SK-N-SH treated with all-trans-retinoic acid at 6 μM for 48 hours (cell line): Measurements from ENCODE around the gene ANKS1A.

ENCODE experiments used
- ATAC-seq: fragments of 200-7000 bp; cut with Tn5 transposase; 3 replicates; pipeline ENCODE4 v1.9.1; 2020; ENCODE audit warnings: mild to moderate bottlenecking, moderate library complexity
- ARNTL ChIP-seq: fragments of 450-650 bp; formaldehyde crosslinking; IDR thresholded peaks from 2 replicates; pipeline ENCODE4 v1.5.0; 2020; ENCODE audit warnings: low read depth, mild to moderate bottlenecking, moderate library complexity, borderline replicate concordance
- BACH2 ChIP-seq: fragments of 250-450 bp; sonication (Bioruptor Pico); IDR thresholded peaks from 2 replicates; pipeline ENCODE4 v1.9.0; 2021; ENCODE audit warnings: mild to moderate bottlenecking, borderline replicate concordance
- CSDC2 ChIP-seq: fragments of 250-450 bp; sonication (Bioruptor Pico); IDR thresholded peaks from 2 replicates; pipeline ENCODE4 v1.5.0; 2020; ENCODE audit warnings: mild to moderate bottlenecking, moderate library complexity
- ESRRG ChIP-seq: fragments of 250-450 bp; sonication (Bioruptor Pico); IDR thresholded peaks from 2 replicates; pipeline ENCODE4 v1.6.1; 2021; ENCODE audit warnings: mild to moderate bottlenecking
- GLIS3 ChIP-seq: fragments of 250-450 bp; sonication (Bioruptor Pico); IDR thresholded peaks from 2 replicates; pipeline ENCODE4 v1.5.0; 2020; ENCODE audit warnings: mild to moderate bottlenecking, moderate library complexity
- ISL1 ChIP-seq: fragments of 250-450 bp; sonication (Bioruptor Pico); IDR thresholded peaks from 2 replicates; pipeline ENCODE4 v2.1.2; 2022; ENCODE audit warnings: mild to moderate bottlenecking, moderate library complexity
- OSR1 ChIP-seq: fragments of 250-450 bp; sonication (Bioruptor Pico); IDR thresholded peaks from 2 replicates; pipeline ENCODE4 v1.8.0; 2022; ENCODE audit warnings: moderate library complexity, mild to moderate bottlenecking, inconsistent platforms
- PPARA ChIP-seq: fragments of 250-450 bp; sonication (Bioruptor Pico); IDR thresholded peaks from 2 replicates; pipeline ENCODE4 v1.5.0; 2020; ENCODE audit warnings: mild to moderate bottlenecking, borderline replicate concordance
- RARB ChIP-seq: fragments of 250-450 bp; sonication (Bioruptor Pico); IDR thresholded peaks from 2 replicates; pipeline ENCODE4 v1.8.0; 2021; ENCODE audit warnings: mild to moderate bottlenecking, moderate library complexity
- SNAI2 ChIP-seq: fragments of 250-450 bp; sonication (Bioruptor Pico); IDR thresholded peaks from 2 replicates; pipeline ENCODE4 v1.5.0; 2020; ENCODE audit warnings: mild to moderate bottlenecking, moderate library complexity
- TCF4 ChIP-seq: fragments of 250-450 bp; sonication (Bioruptor Pico); IDR thresholded peaks from 2 replicates; pipeline ENCODE4 v1.8.0; 2021; ENCODE audit warnings: mild to moderate bottlenecking, moderate library complexity, borderline replicate concordance
- TOX ChIP-seq: fragments of 250-450 bp; sonication (Bioruptor Pico); IDR thresholded peaks from 2 replicates; pipeline ENCODE4 v1.8.0; 2021; ENCODE audit warnings: mild to moderate bottlenecking, moderate library complexity, borderline replicate concordance
- ZC3H10 ChIP-seq: fragments of 250-450 bp; sonication (Bioruptor Pico); IDR thresholded peaks from 2 replicates; pipeline ENCODE4 v1.5.1; 2021; ENCODE audit warnings: mild to moderate bottlenecking, moderate library complexity
- ZFP3 ChIP-seq: fragments of 250-450 bp; sonication (Bioruptor Pico); IDR thresholded peaks from 2 replicates; pipeline ENCODE4 v1.5.0; 2020; ENCODE audit warnings: mild to moderate bottlenecking, moderate library complexity
- ZFP30 ChIP-seq: fragments of 450-650 bp; formaldehyde crosslinking; IDR thresholded peaks from 2 replicates; pipeline ENCODE4 v1.5.0; 2022; ENCODE audit warnings: mild to moderate bottlenecking, moderate library complexity
- ZNF565 ChIP-seq: fragments of 450-650 bp; formaldehyde crosslinking; conservative IDR thresholded peaks from 2 replicates; pipeline ENCODE4 v1.5.0; 2020; ENCODE audit warnings: low read depth, mild to moderate bottlenecking, moderate library complexity
- ZNF70 ChIP-seq: fragments of 450-650 bp; formaldehyde crosslinking; IDR thresholded peaks from 2 replicates; pipeline ENCODE4 v1.5.0; 2020; ENCODE audit warnings: mild to moderate bottlenecking, moderate library complexity
- ZNF8 ChIP-seq: fragments of 450-650 bp; formaldehyde crosslinking; IDR thresholded peaks from 2 replicates; pipeline ENCODE4 v1.5.0; 2020; ENCODE audit warnings: mild to moderate bottlenecking, moderate library complexity
- TF ChIP-seq, protein P1 (sequence below): fragments of 250-450 bp; sonication (Bioruptor Pico); IDR thresholded peaks from 2 replicates; pipeline ENCODE4 v1.8.0; 2021; ENCODE audit warnings: low read depth, mild to moderate bottlenecking, moderate library complexity, borderline replicate concordance
- TF ChIP-seq, protein P2 (sequence below): fragments of 250-450 bp; sonication (Bioruptor Pico); IDR thresholded peaks from 2 replicates; pipeline ENCODE4 v1.8.0; 2020; ENCODE audit warnings: mild to moderate bottlenecking, moderate library complexity, borderline replicate concordance
- TF ChIP-seq, protein P3 (sequence below): fragments of 250-450 bp; sonication (Bioruptor Pico); IDR thresholded peaks from 2 replicates; pipeline ENCODE4 v1.5.1; 2021; ENCODE audit warnings: mild to moderate bottlenecking, moderate library complexity
- TF ChIP-seq, protein P4 (sequence below): fragments of 250-450 bp; sonication (Bioruptor Pico); IDR thresholded peaks from 2 replicates; pipeline ENCODE4 v1.5.1; 2020; ENCODE audit warnings: low read depth, mild to moderate bottlenecking, moderate library complexity
- TF ChIP-seq, protein P5 (sequence below): fragments of 250-450 bp; sonication (Bioruptor Pico); IDR thresholded peaks from 2 replicates; pipeline ENCODE4 v1.5.0; 2020; ENCODE audit warnings: mild to moderate bottlenecking, moderate library complexity

Gene ANKS1A

DNA sequence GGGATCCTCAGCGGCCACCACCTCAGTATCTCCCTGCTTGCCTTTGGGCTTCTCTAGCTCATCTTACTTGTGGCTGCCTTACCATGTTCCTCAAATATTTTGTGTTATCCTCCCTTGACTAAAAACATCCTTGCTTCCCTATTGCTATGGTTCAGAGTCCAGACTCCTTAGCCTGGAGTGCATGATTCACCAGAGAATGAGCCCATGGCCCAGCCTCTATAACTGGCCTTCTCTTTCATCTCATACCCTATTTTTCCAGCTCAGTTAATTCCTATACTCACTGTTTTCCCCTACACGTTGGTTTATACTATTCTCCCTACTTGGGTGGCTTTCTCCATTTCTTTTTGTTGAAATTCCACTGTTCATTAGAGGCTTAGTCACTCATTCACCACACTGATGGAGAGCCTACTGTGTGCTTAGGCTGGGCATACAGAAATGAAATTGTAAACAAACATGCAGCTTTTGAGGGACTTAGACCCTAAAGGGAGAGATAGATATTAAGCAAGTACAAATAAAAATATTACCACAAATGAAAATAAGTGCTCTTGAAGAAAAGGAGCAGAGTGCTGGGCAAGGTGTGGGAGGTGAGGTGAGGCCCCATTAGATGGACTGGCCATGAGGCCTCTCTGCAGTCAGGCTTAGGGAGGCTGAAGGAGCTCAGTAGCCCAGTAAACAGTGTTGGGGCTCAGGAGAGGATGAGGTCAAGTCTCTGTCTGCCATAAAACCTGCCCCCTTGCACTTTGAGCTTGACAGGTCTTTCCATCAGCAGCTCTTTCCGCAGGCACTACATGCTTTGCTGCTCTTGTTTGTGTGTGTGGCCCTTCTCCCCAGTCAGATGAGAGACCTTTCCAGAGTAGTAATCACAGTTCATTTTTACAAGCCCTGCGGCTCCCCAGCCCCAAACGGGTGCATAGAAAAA is 142.8 kb downstream of the ANKS1A start:
- no peak for TF ChIP-seq SNAI2
- TF ChIP-seq, protein P1, sequence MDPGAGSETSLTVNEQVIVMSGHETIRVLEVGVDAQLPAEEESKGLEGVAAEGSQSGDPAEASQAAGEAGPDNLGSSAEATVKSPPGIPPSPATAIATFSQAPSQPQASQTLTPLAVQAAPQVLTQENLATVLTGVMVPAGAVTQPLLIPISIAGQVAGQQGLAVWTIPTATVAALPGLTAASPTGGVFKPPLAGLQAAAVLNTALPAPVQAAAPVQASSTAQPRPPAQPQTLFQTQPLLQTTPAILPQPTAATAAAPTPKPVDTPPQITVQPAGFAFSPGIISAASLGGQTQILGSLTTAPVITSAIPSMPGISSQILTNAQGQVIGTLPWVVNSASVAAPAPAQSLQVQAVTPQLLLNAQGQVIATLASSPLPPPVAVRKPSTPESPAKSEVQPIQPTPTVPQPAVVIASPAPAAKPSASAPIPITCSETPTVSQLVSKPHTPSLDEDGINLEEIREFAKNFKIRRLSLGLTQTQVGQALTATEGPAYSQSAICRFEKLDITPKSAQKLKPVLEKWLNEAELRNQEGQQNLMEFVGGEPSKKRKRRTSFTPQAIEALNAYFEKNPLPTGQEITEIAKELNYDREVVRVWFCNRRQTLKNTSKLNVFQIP, result no peak
- no peak for TF ChIP-seq TOX (CRISPR knock-in tag)
- TF ChIP-seq CSDC2, result no peak
- no peak for TF ChIP-seq ZFP3
- no peak for TF ChIP-seq ESRRG (CRISPR knock-in tag)
- no peak for TF ChIP-seq ZFP30 (CRISPR knock-in tag)
- TF ChIP-seq BACH2, result no peak
- TF ChIP-seq ZNF8, result no peak
- TF ChIP-seq PPARA (CRISPR knock-in tag), result no peak
- no peak for TF ChIP-seq GLIS3 (CRISPR knock-in tag)
- TF ChIP-seq ARNTL (CRISPR knock-in tag), result no peak
- TF ChIP-seq, protein P2, sequence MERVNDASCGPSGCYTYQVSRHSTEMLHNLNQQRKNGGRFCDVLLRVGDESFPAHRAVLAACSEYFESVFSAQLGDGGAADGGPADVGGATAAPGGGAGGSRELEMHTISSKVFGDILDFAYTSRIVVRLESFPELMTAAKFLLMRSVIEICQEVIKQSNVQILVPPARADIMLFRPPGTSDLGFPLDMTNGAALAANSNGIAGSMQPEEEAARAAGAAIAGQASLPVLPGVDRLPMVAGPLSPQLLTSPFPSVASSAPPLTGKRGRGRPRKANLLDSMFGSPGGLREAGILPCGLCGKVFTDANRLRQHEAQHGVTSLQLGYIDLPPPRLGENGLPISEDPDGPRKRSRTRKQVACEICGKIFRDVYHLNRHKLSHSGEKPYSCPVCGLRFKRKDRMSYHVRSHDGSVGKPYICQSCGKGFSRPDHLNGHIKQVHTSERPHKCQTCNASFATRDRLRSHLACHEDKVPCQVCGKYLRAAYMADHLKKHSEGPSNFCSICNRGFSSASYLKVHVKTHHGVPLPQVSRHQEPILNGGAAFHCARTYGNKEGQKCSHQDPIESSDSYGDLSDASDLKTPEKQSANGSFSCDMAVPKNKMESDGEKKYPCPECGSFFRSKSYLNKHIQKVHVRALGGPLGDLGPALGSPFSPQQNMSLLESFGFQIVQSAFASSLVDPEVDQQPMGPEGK (CRISPR knock-in tag), result no peak
- TF ChIP-seq, protein P3, sequence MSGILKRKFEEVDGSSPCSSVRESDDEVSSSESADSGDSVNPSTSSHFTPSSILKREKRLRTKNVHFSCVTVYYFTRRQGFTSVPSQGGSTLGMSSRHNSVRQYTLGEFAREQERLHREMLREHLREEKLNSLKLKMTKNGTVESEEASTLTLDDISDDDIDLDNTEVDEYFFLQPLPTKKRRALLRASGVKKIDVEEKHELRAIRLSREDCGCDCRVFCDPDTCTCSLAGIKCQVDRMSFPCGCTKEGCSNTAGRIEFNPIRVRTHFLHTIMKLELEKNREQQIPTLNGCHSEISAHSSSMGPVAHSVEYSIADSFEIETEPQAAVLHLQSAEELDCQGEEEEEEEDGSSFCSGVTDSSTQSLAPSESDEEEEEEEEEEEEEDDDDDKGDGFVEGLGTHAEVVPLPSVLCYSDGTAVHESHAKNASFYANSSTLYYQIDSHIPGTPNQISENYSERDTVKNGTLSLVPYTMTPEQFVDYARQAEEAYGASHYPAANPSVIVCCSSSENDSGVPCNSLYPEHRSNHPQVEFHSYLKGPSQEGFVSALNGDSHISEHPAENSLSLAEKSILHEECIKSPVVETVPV, result no peak
- no peak for TF ChIP-seq RARB (CRISPR knock-in tag)
- TF ChIP-seq ZNF565 (CRISPR knock-in tag), result no peak
- TF ChIP-seq ZC3H10, result no peak
- TF ChIP-seq, protein P4, sequence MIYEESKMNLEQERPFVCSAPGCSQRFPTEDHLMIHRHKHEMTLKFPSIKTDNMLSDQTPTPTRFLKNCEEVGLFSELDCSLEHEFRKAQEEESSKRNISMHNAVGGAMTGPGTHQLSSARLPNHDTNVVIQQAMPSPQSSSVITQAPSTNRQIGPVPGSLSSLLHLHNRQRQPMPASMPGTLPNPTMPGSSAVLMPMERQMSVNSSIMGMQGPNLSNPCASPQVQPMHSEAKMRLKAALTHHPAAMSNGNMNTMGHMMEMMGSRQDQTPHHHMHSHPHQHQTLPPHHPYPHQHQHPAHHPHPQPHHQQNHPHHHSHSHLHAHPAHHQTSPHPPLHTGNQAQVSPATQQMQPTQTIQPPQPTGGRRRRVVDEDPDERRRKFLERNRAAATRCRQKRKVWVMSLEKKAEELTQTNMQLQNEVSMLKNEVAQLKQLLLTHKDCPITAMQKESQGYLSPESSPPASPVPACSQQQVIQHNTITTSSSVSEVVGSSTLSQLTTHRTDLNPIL (CRISPR knock-in tag), result no peak
- no peak for TF ChIP-seq TCF4
- no peak for ATAC-seq

DNA sequence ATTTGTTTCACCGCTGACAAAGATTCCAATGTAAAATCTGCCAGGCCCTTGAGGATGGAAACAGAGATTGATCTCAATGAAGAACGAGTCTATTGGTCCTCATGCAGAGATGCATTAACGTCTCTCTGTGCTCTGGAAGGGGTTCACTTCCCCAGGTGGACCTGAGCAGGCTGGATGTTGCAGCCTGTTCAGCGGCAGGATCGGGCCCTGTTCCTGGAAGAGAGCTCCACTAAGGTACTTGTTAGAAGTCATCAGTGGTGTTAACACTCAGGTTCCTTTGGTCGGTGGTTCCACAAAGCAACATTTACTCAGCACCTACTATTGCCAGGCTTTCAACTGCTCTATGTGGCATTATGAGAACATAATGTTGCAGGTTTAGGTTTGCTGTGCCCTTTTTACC is 144.6 kb downstream of the ANKS1A start:
- no peak for ATAC-seq

More for the DNA sequence above, 144.6 kb downstream of the ANKS1A start:
- TF ChIP-seq, protein P4 (CRISPR knock-in tag), result no peak
- no peak for TF ChIP-seq TOX (CRISPR knock-in tag)
- TF ChIP-seq TCF4, result no peak
- TF ChIP-seq ZFP3, result no peak
- TF ChIP-seq ESRRG (CRISPR knock-in tag), result no peak
- TF ChIP-seq SNAI2, result no peak
- no peak for TF ChIP-seq ARNTL (CRISPR knock-in tag)
- TF ChIP-seq ISL1 (CRISPR knock-in tag), result no peak
- TF ChIP-seq CSDC2, result no peak
- no peak for TF ChIP-seq OSR1 (CRISPR knock-in tag)
- TF ChIP-seq BACH2, result no peak
- no peak for TF ChIP-seq ZC3H10
- TF ChIP-seq, protein P3, result no peak
- TF ChIP-seq, protein P5, sequence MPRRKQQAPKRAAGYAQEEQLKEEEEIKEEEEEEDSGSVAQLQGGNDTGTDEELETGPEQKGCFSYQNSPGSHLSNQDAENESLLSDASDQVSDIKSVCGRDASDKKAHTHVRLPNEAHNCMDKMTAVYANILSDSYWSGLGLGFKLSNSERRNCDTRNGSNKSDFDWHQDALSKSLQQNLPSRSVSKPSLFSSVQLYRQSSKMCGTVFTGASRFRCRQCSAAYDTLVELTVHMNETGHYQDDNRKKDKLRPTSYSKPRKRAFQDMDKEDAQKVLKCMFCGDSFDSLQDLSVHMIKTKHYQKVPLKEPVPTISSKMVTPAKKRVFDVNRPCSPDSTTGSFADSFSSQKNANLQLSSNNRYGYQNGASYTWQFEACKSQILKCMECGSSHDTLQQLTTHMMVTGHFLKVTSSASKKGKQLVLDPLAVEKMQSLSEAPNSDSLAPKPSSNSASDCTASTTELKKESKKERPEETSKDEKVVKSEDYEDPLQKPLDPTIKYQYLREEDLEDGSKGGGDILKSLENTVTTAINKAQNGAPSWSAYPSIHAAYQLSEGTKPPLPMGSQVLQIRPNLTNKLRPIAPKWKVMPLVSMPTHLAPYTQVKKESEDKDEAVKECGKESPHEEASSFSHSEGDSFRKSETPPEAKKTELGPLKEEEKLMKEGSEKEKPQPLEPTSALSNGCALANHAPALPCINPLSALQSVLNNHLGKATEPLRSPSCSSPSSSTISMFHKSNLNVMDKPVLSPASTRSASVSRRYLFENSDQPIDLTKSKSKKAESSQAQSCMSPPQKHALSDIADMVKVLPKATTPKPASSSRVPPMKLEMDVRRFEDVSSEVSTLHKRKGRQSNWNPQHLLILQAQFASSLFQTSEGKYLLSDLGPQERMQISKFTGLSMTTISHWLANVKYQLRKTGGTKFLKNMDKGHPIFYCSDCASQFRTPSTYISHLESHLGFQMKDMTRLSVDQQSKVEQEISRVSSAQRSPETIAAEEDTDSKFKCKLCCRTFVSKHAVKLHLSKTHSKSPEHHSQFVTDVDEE (CRISPR knock-in tag), result no peak
- TF ChIP-seq ZNF70, result no peak
- no peak for TF ChIP-seq RARB (CRISPR knock-in tag)
